Activated B cell treated with CpG ODN at 0.5 μM for 24 hours (primary cell): ENCODE measurements around the gene SLC41A3. TPM values are rescaled to one million over a fixed set of nuclear protein-coding genes. Genes with fewer than 3 reads are reported as not detected.

ENCODE experiments used
- ATAC-seq: fragments of 200-7000 bp; cut with Tn5 transposase; one replicate; pipeline ENCODE4 v1.10.0; 2021; ENCODE audit warnings: low read depth, mild to moderate bottlenecking, moderate library complexity
- CTCF ChIA-PET: fragments of 350-600 bp; sonication (Branson Sonifier 250); formaldehyde crosslinking; loops from one replicate; lab custom pipeline; 2021; ENCODE audit warnings: antibody characterized with exemption; lab: Charles Lee
- POLR2A ChIA-PET: fragments of 350-600 bp; sonication (Branson Sonifier 250); formaldehyde crosslinking; loops from one replicate; lab custom pipeline; 2021; ENCODE audit warnings: antibody characterized with exemption; lab: Charles Lee
- DNase-seq: peaks from one replicate; pipeline ENCODE4 v3.0.0; 2022
- H3K27ac Mint-ChIP-seq: one replicate; pipeline ENCODE4 v1.8.0; 2020; ENCODE audit warnings: mixed read lengths
- H3K27me3 Mint-ChIP-seq: one replicate; pipeline ENCODE4 v1.8.0; 2021; ENCODE audit warnings: mixed read lengths
- H3K36me3 Mint-ChIP-seq: one replicate; pipeline ENCODE4 v1.8.0; 2021; ENCODE audit warnings: low read depth, mixed read lengths
- H3K4me1 Mint-ChIP-seq: one replicate; pipeline ENCODE4 v1.8.0; 2021; ENCODE audit warnings: mixed read lengths
- H3K4me3 Mint-ChIP-seq: one replicate; pipeline ENCODE4 v1.8.0; 2020; ENCODE audit warnings: mild to moderate bottlenecking, mixed read lengths
- H3K9me3 Mint-ChIP-seq: one replicate; pipeline ENCODE4 v1.8.0; 2020; ENCODE audit warnings: mixed read lengths
- CTCF ChIP-seq: fragments of 200-600 bp; IDR thresholded peaks from one replicate; pipeline ENCODE4 v1.8.0; 2022; ENCODE audit warnings: antibody characterized with exemption, mild to moderate bottlenecking
- intact Hi-C: fragments of 100-400 bp; cut with micrococcal nuclease; formaldehyde crosslinking; loops from one replicate; pipeline ENCODE4 v1.15.1; 2024
- total RNA-seq: library from RNA; stranded (reverse); gene quantifications from 2 replicates; pipeline ENCODE4 v1.2.3, GENCODE V29; 2022

The SLC41A3 gene
- total RNA-seq, 1 donor from 2014 or later: 36.2 TPM

- intact Hi-C loops: no loop called here
- DNase-seq: no peak
- ChIA-PET CTCF (no interaction called here), POLR2A (interaction anchor here (0.6 kb wide), 1 partner anchor 193 kb away, joined by 3 read pairs; no protein-coding TSS in a partner anchor)
- TF ChIP-seq CTCF: no peak
- no peak for ATAC-seq
- Mint-ChIP-seq H3K36me3 (no peaks in the 10 kb centered on the region), H3K27me3 (no peaks in the 10 kb centered on the region), H3K4me1 (no peaks in the 10 kb centered on the region), H3K27ac (no peak overlapping the region), H3K9me3 (no peaks in the 10 kb centered on the region), H3K4me3 (no peak overlapping the region)
Observed at GRCh38 chr3:126108676-126109050, 24.7 kb upstream of the SLC41A3 start.

GRCh38 chr3:126107957-126108675 lies 24.2 kb upstream of the SLC41A3 start:
- no peaks in the 10 kb centered on the region for H3K36me3 Mint-ChIP-seq
- no peaks in the 10 kb centered on the region for H3K9me3 Mint-ChIP-seq
- H3K4me1 Mint-ChIP-seq: no peaks in the 10 kb centered on the region
- ATAC-seq (no peak), DNase-seq (no peak)
- no peak overlapping the region for H3K27ac Mint-ChIP-seq
- ChIA-PET POLR2A (no interaction called here), CTCF (no interaction called here)
- H3K27me3 Mint-ChIP-seq: no peaks in the 10 kb centered on the region
- H3K4me3 Mint-ChIP-seq: no peak overlapping the region
- intact Hi-C loops: no loop called here
- no peak for TF ChIP-seq CTCF

- Mint-ChIP-seq H3K9me3 (no peaks in the 10 kb centered on the region), H3K27ac (no peak overlapping the region), H3K27me3 (no peaks in the 10 kb centered on the region), H3K36me3 (no peaks in the 10 kb centered on the region), H3K4me1 (no peaks in the 10 kb centered on the region), H3K4me3 (no peak overlapping the region)
- no peak for TF ChIP-seq CTCF
- intact Hi-C loops: no loop called here
- ChIA-PET POLR2A (no interaction called here), CTCF (no interaction called here)
- ATAC-seq (no peak), DNase-seq (no peak)
Observed at GRCh38 chr3:126107203-126107939, 23.4 kb upstream of the SLC41A3 start.

GRCh38 chr3:126106336-126107202 lies 22.6 kb upstream of the SLC41A3 start:
- intact Hi-C loops: no loop called here
- ChIA-PET POLR2A (no interaction called here), CTCF (no interaction called here)
- no peak for TF ChIP-seq CTCF
- H3K27me3 Mint-ChIP-seq: no peaks in the 10 kb centered on the region
- no peaks in the 10 kb centered on the region for H3K4me1 Mint-ChIP-seq
- H3K27ac Mint-ChIP-seq: no peak overlapping the region
- ATAC-seq (no peak), DNase-seq (no peak)
- no peak overlapping the region for H3K4me3 Mint-ChIP-seq
- no peaks in the 10 kb centered on the region for H3K9me3 Mint-ChIP-seq
- no peaks in the 10 kb centered on the region for H3K36me3 Mint-ChIP-seq

- ATAC-seq: no peak
- no peaks in the 10 kb centered on the region for H3K4me1 Mint-ChIP-seq
- H3K27me3 Mint-ChIP-seq: no peaks in the 10 kb centered on the region
- TF ChIP-seq CTCF: no peak
- intact Hi-C loops: no loop called here
- ChIA-PET POLR2A (no interaction called here), CTCF (no interaction called here)
- no peaks in the 10 kb centered on the region for H3K36me3 Mint-ChIP-seq
- H3K4me3 Mint-ChIP-seq: no peak overlapping the region
- no peaks in the 10 kb centered on the region for H3K9me3 Mint-ChIP-seq
- no peak for DNase-seq
- H3K27ac Mint-ChIP-seq: no peak overlapping the region
Observed at GRCh38 chr3:126105691-126106187, 21.8 kb upstream of the SLC41A3 start.
